Hematopoietic multipotent progenitor cell treated with erythropoietin and hydrocortisone succinate and interleukin-3 and kit ligand, for 15 days (in vitro differentiated cells): ENCODE measurements around the gene LARP6.
"Not testable (repeated sequence)": the region's sequence is repeated elsewhere in the genome, so short reads cannot be mapped to it uniquely, and the experiment has no call there.

Source experiments
- DNase-seq: peaks from one replicate; pipeline ENCODE4 v3.0.0-alpha.2; 2015; ENCODE audit warnings: low spot score

Gene LARP6

DNA sequence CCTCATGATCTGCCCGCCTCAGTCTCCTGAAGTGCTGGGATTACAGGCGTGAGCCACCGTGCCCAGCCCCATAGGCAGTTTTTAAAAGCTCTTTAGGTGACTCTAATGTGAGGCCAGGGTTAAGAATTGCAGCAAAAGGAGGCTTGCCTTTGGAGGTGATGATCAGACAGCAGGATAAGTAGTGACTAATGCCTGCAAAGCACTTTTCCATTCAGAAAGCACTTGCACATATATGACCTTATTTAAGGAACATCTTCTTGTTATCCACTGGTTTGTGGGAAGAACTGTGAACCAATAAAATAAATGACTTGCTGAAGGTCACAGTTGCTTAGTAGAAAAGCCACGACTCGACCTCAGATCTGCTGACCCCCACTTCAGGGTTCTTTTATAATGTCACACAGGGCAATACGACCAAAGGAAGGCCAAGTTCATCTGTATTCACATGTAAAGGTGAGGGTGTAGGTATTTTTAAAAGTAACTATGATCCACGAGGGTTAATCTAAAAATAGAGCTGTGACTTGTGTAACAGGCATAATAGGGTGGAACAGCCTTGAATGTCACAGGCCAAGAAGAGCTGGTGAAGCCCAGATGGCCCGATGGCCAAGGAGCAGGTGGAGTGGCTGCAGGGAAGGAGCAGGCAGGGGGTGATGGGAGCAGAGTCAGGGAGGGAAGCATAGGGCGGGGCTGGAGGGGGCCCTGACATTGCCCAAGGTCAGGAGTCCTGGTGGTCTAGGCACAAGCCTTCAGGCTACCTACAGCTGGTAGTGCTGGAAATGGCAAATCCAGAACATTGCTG, 24.4 kb downstream of the LARP6 start:
- no peak for DNase-seq

DNA sequence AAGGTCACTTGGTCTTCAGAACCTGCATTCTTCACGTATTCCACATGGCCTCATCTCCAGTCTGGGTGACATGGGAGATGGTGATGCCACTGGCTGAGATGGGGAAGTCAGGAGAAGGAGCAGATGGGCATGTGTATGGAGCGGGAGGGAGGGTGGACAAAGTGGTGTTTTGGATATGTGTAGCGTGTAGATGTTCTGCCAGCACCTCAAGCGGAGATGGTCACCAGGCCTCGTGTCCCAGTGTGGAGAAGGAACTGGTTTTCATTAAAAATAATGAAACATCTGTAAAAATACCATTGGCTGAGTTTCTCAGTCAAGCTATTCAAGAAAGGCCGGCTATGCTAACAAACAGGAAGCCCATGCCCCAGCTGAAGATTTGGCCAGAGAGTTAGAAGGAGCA, 26.2 kb downstream of the LARP6 start:
- DNase-seq: no peak

DNA sequence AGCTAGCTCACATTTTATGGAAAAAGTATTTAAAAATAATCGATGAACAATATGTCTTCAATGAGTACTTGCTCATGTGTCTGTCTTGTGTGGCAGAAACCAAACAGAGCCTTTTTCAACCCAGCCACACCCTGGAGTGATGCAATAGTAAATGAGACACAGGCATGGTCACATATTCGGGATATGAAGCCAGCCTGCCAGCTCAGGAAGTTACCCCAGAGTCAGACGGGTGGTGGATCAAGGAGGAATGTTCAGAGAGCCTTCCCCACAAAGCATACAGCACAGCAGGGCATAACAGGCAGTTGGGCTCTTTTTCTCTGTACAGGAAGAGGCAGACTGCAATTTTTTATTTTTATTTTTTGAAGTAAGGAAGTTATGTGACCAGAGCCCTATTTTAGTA, 27.3 kb downstream of the LARP6 start:
- DNase-seq: no peak

DNA sequence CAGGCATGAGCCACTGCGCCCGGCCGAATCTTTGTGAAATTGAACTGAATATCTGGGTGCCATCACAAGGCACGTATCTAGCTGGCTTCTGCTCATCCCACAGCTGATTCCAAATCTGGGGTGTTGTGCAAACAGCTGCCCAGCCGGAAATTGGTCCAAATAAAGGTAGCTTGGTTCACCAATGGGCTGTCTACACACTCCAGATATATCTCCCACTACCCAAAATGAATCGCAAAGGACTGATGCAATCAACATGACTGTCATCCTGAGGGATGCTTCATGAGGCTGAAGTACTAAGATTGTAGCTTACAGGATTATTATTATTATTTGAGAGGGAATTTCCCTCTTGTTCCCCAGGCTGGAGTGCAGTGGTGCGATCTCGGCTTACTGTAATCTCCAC, 28.1 kb downstream of the LARP6 start:
- DNase-seq: no peak

DNA sequence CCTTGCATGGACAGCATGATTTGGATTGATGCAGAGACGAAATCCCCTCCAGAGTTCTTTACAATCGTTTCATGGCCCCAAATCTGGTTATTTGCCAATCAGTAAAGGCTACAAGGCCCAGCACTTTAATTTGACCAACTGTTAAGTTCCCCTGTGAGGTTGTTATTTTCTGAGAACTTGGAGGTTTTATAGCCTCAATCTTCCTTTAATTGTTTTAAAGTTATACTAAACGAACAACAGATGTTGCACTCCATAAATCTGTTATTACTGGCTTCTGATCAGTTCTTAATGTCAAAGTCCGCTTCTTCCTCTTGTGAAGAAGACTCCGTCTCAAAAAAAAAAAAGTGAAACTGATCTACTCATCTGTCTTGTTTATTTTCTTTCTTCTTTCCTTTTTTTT, 30.8 kb downstream of the LARP6 start:
- no peak for DNase-seq

DNA sequence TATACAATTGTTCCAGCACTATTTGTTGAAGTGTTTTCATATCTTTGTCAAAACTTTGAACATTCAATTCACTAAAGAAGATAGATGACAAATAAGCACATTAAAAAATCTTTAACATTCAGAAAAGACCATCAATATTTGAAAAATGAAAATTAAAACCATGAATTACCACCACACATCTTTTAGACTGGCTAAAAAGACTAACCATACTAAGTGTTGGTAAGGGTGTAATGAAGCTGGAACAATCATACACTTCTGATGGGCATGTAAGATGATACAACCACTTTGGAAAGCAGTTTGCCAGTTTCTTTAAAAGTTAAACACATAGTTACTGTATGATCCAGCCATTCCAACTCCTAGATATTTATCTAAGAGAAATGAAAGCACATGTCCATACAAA, 33.7 kb downstream of the LARP6 start:
- DNase-seq: no peak

DNA sequence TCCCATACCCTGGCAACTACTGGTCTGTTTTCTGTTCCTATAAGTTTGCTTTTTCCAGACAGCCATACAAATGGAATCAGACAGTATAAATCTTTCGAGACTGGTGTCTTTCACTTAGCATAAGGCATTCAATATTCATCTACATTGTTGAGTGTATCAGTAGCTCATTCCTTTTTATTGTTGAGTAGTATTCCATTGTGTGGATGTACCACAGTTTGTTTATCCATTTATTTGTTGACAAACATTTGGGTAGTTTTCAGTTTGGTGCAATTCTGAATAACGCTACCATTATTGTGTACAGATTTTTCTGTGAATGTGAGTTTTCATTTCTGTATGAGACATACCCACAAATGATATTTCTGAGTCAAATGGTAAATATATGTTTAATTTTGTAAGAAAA, 35.4 kb downstream of the LARP6 start:
- no peak for DNase-seq

DNA sequence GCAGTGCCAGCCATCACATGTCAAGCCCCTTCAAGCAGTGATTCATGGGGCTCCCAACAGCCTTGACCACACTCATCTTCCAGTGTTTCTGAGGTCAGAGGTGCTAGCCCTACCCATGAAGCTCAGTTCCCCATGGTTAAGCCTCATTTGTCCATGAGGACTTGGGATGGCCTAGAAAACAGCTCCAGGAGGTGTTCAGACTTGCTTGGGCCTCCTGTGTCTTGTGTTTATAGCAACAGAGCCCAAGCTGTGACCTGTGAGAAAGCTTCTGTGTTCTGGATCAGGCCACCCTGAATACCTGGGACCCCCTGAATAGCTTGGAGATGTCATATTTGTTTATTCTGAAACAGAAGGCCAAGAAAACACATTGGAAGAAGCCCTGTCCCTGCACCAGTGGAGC, 36.7 kb downstream of the LARP6 start:
- DNase-seq: no peak

DNA sequence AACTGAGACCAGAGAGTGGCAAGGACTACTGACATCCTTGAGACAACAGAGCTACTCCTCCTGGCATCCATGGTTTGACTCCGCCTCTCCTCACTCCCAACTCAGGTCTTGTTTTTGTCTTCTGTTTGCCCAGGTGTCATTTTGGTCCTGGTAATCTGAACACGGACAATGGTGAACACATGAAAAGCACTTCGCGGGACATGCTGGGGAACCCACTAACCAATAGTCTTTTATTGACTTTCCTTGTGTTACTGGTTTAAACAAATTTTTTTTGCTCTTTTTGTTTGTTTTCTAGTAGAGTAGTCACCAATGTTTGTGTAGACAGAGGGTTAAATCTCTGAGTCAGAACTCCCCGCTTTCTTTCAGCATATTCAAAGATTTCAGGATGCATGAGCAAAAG, 38.4 kb downstream of the LARP6 start:
- no peak for DNase-seq

DNA sequence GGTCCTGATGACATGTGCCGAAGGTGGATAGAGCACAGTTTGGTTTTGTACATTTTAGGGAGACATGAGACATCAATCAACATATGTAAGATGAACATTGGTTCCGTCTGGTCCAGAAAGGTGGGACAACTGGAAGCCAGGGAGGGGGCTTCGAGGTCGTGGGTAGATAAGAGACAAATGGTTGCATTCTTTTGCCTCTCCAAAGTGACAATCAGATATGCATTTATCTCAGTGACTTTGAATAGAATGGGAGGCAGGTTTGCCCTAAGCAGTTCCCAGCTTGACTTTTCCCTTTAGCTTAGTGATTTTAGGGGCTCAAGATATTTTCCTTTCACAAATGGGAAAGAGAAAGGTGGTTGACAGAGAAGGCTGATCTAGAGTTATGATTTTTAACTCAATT, 38.9 kb downstream of the LARP6 start:
- DNase-seq: not testable (repeated sequence)

DNA sequence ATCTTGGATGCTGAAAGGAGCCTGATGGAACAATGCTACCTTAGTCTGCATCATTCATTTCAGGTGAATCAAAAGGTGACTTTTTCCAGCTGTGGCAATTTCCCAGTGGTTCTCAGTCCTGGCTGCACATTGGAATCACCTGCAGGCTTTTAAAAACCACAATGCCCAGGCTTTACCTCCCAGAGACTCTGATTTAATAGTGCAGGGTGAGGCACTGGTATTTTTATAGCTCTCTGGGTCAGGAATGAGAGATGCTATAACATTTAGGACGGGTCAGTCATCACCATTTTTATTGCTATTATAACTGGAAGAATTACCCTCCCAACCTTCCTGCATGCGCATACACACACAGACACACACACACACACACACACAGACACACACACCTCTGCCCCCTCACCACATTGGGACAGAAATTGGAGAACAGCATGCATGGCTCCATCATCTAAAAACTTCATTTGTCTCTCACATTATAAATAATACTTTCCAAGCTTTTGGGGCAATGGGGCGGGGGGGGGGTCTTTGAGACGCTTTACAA, 41.1 kb downstream of the LARP6 start:
- no peak for DNase-seq

DNA sequence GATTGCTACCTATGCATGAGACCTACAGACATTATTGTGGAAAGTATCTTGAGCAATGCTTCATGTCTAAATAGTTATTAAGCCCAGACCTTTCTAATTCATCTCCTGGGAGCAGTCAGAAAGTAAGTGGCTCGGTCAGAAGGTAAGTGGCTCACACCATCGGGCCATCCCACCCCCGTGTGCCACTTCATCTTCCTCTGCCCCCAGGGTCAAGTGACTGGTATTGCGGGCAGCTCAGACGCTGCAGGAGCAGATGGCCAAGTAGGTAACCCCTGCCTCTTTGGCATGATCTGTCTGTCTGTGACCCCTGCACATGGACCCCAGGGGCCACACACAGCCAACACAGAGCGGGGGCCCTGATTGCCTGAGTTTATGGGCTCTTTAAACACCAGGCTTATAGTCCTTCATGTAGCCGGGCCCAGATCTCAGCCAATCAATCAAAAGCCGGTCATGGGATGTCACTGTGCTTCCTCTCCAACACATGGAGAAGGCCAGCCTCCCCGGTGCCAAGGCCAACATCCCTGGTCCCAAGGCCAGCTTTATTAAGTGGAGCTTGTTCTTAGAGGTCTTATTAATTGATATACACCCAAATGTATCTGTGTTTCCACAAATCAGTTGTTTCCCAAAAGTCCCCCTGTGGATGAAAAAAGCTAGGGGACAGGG, 42.9 kb downstream of the LARP6 start:
- no peak for DNase-seq

DNA sequence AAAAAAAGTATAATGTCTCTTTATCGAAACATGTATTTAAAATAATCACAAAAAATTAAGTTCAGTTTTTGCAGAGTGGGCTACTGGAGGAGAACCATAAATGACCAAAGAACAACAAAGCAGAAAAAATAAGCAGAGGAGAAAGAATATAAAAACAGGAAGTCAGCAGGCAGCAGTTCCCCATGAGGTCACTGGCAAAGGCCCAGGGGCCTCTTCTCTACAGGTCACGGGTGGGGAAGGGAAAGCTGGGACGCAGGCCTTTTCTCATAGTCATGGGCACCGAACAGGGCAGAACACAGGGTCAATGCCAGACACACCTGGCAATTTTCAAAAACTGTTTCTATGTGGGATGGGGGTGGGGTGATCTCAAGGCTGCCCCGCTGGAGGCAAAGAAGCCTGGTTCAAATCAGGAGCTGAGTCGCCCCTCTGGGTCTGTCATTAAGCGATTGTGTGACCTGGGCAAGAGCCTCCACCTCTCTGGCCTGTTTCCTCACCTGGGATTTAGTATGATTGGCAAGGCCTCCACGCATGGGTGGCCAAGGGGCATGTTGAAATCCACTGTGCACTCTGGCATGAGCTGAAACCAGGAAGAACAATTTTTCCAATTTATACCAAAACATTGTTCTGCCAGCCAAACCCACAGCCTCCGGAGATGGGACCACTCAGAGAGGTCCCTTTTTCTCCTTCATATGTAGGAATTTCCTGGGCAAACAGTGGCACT, 46.8 kb downstream of the LARP6 start:
- DNase-seq: no peak

DNA sequence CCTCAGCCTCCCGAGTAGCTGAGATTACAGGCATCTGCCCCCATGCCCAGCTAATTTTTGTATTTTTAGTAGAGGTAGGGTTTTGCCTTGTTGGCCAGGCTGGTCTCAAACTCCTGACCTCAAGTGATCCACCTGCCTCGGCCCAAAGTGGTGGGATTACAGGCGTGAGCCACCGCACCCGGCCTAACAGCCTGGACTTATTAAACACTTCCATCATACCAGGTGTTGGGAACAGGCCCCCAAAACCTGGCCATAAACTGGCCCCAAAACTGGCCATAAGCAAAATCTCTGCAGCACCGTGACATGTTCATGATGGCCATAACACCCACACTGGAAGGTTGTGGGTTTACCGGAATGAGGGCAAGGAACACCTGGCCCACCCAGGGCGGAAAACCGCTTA, 49.6 kb downstream of the LARP6 start:
- DNase-seq: not testable (repeated sequence)

DNA sequence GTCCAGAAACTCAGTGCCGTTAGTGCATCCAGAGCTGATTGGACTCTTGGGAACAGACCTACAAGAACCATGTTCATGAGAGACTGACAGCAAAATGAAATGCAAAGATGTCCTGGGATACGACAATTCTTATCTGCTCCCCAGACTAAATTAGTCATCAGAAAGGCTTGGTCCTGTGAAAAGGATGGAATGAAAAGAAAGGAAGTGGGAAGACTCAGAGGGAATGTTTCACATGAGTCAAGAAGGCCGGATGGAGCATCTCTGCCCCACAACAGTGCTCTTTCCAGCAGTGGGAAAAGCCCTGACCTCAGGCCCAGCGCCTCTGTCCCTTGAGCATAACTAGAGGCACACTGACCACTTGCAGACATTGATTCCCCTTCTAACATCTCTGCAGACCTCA, 51.3 kb downstream of the LARP6 start:
- no peak for DNase-seq

DNA sequence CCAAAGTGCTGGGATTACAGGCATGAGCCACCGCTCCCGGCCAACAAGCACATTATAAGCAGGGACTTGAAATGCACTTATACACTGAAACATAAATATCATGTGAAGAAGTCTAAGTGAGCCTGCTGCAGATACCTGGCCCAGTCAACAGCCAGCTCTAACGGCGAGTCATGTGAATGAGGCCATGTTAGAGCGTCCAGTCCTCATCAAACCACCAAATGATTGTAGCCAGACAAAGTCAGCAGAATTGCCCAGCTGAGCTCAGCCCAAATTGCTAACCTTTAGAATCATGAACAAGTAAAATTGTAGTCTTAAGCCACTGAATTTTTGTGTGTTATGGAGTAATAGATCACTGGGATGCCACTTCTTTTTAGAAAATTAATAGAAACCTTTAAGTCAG, 52.8 kb downstream of the LARP6 start:
- no peak for DNase-seq

DNA sequence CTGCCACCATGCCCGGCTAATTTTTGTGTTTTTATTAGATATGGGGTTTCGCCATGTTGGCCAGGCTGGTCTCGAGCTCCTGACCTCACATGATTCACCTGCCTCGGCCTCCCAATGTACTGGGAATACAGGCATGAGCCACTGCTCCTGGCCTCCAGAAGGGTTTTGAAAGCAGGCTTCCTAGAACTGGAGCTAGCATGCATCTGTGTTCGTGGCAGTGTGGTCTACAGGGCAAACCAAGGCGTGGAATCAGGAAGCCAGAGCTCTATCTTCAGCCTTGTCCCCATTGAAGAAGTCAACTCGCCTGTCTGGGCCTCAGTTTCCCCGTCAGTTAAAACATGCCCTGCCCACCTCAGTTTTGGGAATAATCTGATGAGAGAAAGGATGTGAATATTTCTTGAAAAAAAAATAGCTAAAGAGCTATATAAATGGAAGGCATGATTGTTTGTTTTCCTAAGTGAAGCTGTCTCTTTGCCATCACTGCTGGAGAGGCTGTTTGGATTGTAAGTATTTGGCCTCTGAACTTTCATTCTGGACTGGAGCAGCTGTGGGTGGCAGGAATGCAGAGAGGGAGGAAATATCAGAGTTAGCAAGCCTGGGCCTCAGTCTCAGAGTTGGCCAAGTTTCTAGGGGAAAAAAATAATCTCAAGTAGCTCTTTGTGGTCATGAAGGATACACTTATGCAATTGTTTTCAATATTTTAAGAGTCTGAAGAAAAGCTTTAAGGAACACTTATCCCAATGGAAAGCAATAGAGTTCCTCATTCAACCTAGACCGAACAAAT, 54.1 kb downstream of the LARP6 start:
- no peak for DNase-seq

DNA sequence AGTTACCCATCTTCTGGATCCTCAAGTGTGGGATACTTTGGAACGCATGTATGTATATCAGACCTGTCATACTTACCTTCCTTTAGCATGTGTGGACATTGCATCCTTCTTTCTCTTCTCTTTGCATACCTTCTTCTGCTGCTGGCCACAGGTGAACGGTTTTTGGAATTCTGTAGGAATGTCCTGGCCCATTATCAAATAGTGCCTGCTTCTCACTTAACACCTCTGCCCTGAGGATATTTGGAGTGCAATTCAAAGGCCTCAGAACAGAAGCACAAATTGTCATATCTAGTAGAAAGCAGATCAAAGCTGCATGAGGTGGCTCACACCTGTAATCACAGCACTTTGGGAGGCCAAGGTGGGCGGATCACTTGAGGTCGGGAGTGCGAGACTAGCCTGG, 56.5 kb downstream of the LARP6 start:
- no peak for DNase-seq

DNA sequence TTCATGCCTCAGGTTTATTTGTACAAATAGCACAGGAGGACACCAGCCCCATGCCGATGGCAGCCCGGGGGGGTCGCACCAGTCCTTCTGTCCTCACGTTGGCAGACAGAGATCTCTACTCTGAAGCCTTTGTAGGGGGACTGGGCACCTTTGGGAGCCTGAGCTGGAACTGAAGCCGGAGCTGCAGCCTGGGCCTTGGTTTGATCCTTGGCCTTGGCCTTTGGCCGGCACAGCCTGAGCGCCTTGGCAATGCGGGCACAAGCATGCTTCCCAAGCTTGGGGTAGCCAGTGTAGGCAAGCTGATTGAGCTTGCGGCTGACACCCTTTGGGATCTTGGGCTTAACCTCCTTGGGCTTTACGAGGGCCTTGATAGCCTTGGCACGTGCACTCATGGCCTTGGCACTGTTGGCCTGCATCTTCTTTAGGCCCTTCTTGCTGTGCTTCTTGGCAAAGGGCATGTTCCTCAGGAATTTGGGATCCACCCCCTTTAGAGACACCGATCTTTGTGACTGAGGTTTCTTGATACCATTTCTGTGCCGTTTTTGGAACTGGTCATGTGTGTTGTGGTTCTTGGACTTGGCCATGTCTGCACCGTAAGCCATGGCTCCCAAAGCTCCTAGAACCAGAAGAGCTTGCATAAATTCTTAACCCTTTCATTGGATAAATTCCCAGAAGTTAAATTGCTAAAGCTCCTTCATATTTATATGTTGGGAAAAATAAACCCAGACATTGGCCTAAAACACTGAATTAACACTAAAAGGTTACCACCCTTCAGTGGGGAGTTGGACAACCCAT, 57.2 kb downstream of the LARP6 start:
- DNase-seq: no peak

DNA sequence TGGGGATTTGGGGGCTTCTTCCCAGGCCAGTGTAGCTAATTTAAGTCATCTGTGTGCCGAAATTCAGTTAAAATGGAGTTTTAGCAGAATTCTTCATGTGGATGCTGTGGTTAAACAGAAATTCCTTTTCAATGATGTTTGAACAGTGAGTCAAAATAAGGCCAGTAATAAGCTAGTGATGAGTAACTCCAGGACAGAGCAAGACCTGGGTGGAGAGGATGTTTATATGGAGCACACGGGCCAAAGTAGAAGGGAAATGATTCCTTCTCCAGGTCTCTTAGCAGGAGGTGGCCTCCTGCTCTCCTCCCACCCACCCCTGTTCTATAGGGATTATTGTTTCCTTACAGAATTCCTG, 58.7 kb downstream of the LARP6 start:
- DNase-seq: no peak

DNA sequence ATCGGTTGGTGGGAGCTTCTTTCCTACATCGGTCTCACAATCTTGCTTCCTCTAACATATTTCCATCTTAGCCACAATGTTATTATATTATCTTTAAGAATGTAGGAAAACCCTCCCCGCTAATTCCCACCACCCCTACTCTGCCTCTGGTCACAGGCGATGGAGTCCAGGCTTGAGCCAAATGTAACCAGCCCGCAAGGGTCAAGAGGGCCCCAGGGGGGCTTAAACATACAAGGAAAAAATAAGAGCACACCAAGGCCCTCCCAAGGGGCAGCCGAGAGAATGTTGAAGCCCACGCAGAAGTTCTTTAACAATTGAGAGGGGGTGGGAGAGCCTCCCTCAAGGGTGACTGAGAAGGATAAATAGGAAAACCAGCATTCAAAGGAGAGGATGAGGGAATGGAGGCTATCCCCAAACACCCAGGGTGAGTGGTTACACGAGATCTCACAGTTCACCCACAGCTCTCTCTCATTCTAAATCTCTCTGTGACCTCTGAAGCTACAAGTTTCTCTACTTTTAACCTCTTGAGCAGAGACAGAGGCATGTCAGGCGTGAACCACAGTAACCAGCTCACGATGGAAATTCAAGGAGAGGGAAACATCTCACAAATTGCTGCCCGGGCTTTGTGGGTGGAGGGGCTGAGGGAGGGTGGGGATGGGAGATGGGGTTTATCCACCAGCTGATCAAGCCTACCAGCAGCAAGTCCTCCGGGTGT, 59.2 kb downstream of the LARP6 start:
- no peak for DNase-seq
